Measurements from ENCODE around the gene ZCCHC24.

DNA sequence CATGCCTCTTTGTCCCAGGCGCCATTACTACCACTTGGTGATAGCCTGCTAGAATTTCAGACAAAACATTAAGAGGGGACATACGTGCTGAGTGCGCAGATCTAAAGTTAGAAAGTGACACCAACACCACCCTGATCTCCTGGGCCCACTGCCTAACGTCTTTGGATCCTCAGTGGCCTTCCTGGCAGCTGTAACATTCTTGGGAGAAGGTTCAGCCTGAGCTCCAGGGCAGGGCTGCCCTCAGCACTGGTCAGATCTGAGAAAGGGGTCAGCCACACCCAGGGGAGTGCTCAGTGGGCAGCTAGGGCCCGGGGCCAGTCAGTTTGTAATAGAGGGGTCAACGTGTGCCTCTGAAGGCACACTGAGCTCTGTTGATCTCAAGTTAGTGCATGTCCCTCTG lies 48.4 kb downstream of the ZCCHC24 start:
- no peak for TF ChIP-seq POLR2A (IDR thresholded peaks at IDR 0.05)
- TF ChIP-seq, protein P1, sequence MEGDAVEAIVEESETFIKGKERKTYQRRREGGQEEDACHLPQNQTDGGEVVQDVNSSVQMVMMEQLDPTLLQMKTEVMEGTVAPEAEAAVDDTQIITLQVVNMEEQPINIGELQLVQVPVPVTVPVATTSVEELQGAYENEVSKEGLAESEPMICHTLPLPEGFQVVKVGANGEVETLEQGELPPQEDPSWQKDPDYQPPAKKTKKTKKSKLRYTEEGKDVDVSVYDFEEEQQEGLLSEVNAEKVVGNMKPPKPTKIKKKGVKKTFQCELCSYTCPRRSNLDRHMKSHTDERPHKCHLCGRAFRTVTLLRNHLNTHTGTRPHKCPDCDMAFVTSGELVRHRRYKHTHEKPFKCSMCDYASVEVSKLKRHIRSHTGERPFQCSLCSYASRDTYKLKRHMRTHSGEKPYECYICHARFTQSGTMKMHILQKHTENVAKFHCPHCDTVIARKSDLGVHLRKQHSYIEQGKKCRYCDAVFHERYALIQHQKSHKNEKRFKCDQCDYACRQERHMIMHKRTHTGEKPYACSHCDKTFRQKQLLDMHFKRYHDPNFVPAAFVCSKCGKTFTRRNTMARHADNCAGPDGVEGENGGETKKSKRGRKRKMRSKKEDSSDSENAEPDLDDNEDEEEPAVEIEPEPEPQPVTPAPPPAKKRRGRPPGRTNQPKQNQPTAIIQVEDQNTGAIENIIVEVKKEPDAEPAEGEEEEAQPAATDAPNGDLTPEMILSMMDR (IDR thresholded peaks at IDR 0.05), result no peak
